Ecto neural progenitor cell (in vitro differentiated cells): ENCODE data around the gene PGS1.

Experiments used
- DNase-seq: peaks from one replicate; pipeline ENCODE4 v3.0.0-alpha.2; 2018; ENCODE audit warnings: low spot score

The PGS1 gene

DNA sequence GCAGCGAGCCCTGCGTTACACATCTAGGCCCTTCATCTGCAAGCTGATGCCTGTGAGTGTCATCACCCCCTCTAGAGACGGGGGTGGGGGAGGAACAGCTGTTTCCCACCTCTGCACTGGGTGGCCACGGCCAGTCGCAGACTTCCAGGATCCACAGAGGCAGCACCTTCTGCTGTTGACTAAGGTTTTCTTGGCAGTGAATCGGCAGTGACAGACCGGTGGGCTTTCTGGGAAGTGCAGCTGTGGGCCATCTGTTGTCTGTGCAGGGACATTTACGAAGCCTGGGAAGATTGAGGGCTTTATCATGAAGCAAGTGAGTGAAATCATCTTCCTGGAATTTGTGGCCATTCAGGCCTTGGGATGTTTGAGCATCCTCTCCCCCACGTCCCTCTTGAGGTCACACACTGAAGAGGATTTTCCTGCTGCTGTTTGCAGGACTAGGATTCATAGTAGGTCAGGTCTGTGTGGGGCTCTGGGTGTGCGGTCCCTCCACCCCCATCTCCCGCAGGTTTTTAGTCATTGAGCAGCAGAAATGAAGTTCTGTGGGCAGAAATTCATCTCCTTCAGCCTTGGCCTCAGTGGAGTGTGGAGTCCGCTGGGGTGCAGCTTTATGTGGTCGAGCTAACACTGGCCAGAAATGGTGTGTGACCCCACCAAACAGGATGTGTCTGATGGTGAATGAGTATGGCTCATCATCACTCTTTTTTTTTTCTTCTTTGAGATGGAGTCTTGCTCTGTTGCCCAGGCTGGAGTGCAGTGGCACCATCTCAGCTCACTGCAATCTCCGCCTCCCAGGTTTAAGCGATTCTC lies 12.0 kb downstream of the PGS1 start:
- no peak for DNase-seq

DNA sequence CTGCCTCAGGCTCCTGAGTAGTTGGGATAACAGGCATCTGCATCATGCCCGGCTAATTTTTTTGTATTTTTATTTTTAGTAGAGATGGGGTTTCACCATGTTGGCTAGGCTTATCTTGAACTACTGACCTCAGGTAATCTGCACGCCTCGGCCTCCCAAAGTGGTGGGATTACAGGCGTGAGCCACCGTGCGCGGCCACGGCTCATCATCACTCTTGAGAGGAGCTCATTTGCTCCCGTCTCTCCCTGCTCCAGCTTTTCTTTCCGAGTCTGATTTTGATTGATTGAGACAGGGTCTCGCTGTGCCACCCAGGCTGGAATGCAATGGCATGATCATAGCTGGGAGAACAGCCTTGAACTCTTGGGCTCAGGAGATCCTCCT lies 12.6 kb downstream of the PGS1 start:
- no peak for DNase-seq

DNA sequence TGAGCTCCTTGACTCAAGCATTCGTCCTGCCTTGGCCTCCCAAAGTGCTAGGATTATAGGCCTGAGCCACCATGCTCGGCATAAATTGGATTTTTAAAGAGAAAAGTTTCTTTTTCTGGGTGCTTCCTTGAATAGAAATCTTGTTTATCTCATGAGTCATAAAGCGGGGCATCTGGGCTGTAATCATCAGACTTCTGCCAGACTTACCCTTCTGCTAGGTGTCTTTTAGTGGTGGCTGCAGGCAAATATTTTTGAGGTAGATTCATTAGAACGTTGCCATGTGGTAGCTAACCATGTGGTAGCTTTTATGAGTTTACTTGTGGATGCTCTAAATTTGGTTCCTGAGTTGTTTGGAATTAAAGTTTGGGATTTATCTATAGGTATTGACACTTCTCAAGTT lies 13.4 kb downstream of the PGS1 start:
- no peak for DNase-seq

- DNase-seq = no peak
These were observed 13.8 kb downstream of the PGS1 start for GRCh38 chr17:78392295-78392694.

DNA sequence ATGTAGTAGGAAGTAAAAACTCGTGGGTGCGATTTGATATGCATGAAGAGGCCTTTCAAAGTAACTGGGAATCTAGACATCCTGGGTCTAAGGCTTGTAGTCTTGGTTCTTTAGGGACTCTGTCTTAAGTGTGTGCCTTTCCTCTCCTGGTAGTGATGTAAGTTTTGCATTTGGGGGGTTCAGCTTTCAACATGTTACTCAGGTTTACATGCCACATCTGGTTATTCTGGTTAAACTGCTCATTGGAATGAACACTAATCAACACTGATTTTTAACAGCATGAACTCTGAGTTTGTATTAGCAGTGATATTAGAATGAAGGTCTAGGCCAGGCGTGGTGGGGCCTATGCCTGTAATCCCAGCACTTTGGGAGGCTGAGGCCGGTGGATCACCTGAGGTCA lies 15.1 kb downstream of the PGS1 start:
- DNase-seq = no peak

DNA sequence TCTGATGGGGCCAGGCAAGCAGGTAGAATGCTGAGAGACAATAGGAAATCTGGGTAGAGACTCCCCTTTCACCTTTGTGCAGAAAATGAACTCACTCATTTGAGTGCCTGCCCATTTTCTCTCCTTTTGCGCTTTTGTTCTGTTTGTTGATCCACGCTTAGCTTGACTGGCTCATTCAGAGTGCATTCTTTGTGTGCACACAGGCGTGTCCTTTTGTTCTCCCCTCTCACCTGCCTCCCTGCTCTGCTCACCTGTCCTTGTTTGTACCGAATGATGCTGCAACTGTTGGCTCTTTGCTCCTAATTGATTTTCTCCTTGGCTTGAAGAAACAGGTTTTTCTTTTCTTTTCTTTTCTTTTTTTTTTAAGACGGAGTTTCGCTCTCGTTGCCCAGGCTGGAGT lies 15.8 kb downstream of the PGS1 start:
- DNase-seq = no peak

DNA sequence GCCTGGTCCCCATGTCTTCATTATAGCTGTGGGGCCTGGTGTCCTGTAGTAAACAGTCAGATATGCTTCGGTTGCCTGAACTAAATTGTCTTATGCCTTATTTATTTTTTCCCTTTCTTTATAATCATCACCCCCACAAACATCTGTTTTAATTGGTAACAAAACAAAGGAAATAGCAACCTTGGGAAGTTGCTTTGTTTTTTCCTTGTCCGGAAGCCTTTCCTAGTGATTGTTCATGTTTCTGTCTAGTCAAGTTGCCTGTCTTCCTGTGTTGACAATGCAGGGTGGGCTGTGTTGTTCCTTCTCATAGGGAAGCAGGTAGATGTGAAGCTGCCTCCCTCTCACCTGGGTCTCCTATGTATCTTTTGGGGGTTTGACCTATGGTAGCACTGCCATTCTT lies 16.7 kb downstream of the PGS1 start:
- no peak for DNase-seq

DNA sequence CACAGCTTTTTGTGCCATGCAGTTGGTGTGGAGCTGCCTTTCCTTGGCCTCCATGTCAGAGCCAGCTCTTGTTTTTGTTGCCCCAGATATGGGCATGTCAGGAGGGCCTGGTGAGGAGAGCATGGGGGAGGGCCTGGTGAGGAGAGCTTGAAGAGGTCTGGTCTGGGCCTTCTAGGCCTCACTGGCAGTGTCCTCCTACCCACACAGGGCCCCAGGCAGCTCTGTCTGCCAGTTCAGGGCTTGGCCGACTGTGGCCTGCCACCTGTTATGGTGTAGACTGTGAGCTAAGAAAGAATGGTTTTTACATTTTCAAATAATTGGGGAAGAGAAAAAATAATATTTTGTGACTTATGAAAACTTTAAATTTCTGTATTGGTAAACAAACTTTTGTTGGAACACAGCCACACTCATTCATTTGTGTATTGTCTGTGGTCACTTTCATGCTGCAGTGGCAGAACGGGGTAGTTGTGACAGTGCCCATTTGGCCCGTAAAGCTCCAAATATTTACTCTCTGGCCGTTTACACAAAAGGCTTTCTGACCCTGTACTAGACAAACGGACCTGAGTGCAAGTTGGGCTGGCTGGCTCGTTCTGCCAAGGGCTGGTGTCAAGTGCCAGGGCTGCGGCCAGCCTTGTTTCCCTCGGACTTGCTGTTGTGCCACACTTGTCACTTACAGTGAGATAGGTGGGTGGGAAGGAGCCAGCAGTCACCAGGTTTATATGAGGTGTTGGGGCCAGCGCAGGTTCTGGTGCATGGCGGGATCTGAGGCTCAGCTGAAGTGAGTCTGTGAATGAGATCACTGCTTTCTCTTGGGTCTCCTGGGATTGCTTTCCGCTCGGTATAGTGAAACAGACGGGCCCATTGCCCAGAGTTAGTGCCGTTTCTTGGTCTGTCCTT lies 18.2 kb downstream of the PGS1 start:
- no peak for DNase-seq

- DNase-seq = no peak
These were observed 19.2 kb downstream of the PGS1 start for GRCh38 chr17:78397681-78398101.

DNA sequence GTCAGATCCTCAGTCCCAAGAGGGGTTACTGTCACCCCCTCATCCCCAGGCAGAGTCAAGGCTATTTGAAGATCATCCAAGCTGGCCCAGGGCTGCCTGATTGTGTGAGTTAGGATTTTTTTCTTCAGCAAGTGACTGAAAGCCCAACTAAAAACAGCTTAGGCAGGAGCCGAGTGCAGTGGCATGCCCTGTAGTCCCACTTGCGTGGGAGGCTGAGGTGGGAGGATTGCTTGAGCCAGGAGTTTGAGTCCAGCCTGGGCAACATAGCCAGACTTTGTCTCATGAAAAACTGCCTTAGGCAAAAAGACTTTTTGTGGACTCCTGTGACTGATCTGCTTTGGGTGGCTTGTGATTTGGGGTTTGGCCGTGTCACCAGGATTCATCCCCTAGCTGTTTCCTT lies 19.9 kb downstream of the PGS1 start:
- no peak for DNase-seq

DNA sequence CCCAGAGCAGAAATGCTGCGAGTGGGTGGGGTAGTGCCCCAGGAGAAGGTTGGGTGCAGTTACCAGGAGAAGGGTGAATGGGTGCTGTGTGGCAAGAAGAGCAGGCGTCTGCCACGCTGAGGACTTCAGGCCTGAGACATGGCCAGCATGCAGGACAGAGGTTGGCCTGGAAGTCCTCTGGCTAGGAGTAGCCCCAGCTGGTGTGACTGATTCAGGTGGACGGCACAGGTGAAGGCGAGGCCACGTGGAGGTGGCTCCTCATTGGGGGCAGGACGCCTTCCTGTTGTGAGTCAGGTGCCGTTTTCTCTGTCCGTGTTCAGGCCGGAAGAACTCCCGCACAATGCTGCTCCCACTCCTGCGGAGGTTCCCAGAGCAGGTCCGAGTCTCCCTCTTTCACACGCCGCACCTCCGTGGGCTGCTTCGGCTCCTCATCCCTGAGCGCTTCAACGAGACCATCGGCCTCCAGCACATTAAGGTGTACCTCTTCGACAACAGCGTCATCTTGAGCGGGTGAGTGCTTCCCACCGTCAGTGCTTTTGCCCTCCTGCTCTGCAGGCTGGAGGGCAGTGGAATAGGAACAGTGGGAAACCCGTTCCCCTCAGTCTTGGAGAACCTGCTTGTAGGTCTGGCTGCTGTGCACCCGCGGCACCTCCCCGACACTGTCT lies 20.7 kb downstream of the PGS1 start:
- DNase-seq = no peak

DNA sequence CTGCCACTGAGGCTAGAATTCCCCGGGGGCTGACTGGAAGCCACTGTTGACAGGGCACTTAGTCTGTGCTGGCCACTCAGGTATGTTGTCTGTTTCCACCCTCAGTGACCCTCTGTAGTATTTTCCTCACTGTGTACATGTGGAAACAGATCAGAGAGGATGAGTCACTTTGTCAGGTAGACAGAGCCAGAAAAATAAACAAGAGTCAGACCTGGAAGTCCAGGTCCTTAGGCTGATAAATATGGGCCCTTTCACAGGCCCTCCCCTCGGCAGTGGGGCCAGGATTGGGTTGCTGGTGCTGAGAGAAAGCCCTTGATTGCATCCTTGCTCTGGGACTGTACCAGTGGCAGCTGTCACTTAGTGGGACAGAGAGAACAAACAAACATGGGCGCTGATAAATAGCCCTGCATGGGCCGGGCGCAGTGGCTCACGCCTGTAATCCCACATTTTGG lies 21.3 kb downstream of the PGS1 start:
- no peak for DNase-seq

- no peak for DNase-seq
These were observed 22.3 kb downstream of the PGS1 start for GRCh38 chr17:78400581-78401240.

DNA sequence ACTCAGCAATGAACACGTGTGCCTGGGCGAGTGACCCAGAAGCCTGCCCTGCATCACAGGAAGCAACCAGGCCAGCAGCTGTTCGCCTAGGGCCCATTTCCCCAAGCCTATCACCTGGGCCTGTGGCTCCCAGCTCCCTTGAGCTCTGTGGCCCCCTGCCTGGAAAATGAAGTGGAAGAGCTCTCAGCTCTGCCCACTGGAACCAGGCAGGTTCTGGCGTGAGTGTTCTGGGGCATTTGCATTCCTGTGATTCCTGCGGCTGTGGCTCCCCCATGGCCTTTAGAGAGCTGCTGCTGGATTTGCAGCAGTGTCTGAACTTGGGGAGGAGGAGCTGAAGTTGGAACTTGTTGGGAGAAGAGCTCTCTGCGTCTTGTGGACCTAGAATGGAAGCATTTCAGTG lies 22.8 kb downstream of the PGS1 start:
- DNase-seq = no peak

- no peak for DNase-seq
These were observed 23.4 kb downstream of the PGS1 start for GRCh38 chr17:78401891-78402290.

- DNase-seq = no peak
These were observed 25.4 kb downstream of the PGS1 start for GRCh38 chr17:78403822-78404221.

- DNase-seq = no peak
These were observed 27.9 kb downstream of the PGS1 start for GRCh38 chr17:78406396-78406795.

DNA sequence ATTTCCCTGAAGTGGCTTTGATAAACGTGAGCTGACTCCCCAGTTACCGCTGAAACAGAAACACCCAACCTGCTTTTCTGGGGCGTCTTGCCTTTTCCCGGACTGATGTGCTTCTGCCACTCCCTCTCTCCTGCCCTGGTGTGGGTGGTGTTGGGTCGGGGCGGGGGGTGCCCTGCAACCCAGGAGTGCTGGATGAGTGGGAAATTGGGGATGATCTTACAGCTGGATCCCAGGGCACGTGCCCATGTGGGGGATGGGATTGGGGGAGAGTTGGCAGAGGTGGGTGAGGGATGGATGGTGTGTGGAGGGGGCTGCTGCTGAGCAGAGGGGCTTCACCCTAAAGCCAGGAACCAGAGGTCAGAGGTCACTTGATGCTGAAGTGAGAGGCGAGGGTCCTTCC lies 28.5 kb downstream of the PGS1 start:
- DNase-seq = no peak

GRCh38 chr17:78407387-78408000 lies 29.0 kb downstream of the PGS1 start:
- no peak for DNase-seq

GRCh38 chr17:78408476-78409050 lies 30.1 kb downstream of the PGS1 start:
- DNase-seq = no peak

DNA sequence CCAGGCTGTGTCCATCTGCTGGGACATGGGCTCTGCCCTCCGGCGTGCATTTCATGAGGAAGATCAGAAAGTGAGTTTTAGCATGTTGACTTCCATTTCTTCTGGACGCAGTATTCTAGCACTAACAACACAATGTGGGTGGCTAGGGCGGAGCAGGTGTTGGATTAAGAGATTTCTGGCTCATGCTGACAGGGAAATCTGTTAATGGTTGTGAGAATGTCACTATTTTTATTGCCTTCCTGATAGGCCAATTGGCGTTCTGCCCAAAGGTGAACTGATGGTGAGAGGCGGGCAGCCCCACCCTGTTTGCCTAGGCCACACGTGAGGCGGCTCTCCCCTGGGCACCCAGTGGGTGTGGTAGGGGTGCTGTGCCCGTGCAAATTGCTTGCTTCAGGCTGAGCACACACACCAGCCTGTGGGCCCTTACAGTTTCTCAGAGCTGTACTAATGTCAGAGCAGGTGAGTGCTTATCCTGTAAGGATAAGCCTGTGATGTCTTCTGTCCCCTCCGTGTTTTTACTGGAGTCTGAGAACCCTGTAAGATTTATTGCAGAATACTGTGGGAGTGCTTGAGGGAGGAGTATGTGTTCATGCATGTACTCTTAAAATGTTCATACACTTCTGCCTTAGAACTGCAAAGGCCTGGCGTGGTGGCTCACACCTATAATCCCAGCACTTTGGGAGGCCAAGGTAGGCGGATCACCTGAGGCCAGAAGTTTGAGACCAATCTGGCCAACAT lies 30.9 kb downstream of the PGS1 start:
- no peak for DNase-seq
